Measurements from ENCODE around the gene PNPLA6.

GRCh38 chr19:7524992-7525739, 10.4 kb upstream of the PNPLA6 start:
- no peak for TF ChIP-seq CTCF (IDR thresholded peaks at IDR 0.05; ENCODE audit: low read depth, low read length)
- no peak for TF ChIP-seq EZH2phosphoT487 (IDR thresholded peaks at IDR 0.05; ENCODE audit: low read depth)
